Measurements from ENCODE around the gene LAMTOR2. TPM values are rescaled to one million over a fixed set of nuclear protein-coding genes. Genes with fewer than 3 reads are reported as not detected.

Gene LAMTOR2
- total RNA-seq, 1 experiment from 2014 or later: 52.0 TPM

DNA sequence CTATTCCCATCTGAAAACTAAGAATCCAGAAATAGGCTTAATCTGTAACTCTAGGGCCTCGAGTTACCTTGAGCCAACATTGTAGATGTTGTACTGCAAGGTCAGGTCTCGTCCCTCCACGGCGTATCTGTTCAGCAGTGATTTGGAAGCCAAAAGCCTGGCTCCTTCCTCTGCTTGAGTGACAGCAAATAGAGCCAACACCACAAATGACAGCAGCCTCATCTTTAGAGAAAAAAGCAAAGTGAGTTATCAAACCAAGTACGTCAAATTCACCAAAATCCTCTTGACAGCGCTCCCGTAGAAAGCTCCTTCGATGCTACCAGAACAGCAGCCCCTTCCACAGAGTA is 34.7 kb upstream of the LAMTOR2 start:
- no peaks in the 10 kb centered on the region for H3K27me3 ChIP-seq (replicated peaks; ENCODE audit: insufficient read depth, low read depth, low read length, poor library complexity)
- H3K27ac ChIP-seq (ENCODE audit: low read depth, low read length, poor library complexity, severe bottlenecking): peak overlapping the region; percentile 55
- no peak for TF ChIP-seq EZH2 (IDR thresholded peaks at IDR 0.05; ENCODE audit: borderline replicate concordance, low read depth, low read length, poor library complexity, severe bottlenecking)
- TF ChIP-seq, protein P1, sequence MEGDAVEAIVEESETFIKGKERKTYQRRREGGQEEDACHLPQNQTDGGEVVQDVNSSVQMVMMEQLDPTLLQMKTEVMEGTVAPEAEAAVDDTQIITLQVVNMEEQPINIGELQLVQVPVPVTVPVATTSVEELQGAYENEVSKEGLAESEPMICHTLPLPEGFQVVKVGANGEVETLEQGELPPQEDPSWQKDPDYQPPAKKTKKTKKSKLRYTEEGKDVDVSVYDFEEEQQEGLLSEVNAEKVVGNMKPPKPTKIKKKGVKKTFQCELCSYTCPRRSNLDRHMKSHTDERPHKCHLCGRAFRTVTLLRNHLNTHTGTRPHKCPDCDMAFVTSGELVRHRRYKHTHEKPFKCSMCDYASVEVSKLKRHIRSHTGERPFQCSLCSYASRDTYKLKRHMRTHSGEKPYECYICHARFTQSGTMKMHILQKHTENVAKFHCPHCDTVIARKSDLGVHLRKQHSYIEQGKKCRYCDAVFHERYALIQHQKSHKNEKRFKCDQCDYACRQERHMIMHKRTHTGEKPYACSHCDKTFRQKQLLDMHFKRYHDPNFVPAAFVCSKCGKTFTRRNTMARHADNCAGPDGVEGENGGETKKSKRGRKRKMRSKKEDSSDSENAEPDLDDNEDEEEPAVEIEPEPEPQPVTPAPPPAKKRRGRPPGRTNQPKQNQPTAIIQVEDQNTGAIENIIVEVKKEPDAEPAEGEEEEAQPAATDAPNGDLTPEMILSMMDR (conservative IDR thresholded peaks at IDR 0.05; ENCODE audit: low read depth, low read length): no peak
- intact Hi-C loops (cut with micrococcal nuclease; ENCODE audit: unreplicated experiment): loop anchor here (10.0 kb wide), 1 partner anchor 115 kb away; no protein-coding TSS in a partner anchor
- H3K4me3 ChIP-seq (ENCODE audit: low read depth, low read length, poor library complexity, severe bottlenecking): peak overlapping the region; percentile 62
- peaks cover 4% of the 10 kb centered on the region for H3K4me1 ChIP-seq (ENCODE audit: insufficient read depth, low read length, poor library complexity, severe bottlenecking)
- ChIA-PET POLR2A (ENCODE audit: low non-redundant PET) (no interaction called here), CTCF (interaction anchor here (0.5 kb wide), 1 partner anchor 33 kb away, joined by 4 read pairs; the partner anchor contains the start of gene UBQLN4)
- H3K36me3 ChIP-seq (ENCODE audit: insufficient read depth, low read length, poor library complexity, severe bottlenecking): peaks cover 36% of the 10 kb centered on the region
- BruUV-seq (replicated peaks): TSS peak; percentile 72
- no peak for DNase-seq (ENCODE audit: low spot score)
- H3K9me3 ChIP-seq (ENCODE audit: low read depth, low read length, poor library complexity, severe bottlenecking): no peaks in the 10 kb centered on the region

DNA sequence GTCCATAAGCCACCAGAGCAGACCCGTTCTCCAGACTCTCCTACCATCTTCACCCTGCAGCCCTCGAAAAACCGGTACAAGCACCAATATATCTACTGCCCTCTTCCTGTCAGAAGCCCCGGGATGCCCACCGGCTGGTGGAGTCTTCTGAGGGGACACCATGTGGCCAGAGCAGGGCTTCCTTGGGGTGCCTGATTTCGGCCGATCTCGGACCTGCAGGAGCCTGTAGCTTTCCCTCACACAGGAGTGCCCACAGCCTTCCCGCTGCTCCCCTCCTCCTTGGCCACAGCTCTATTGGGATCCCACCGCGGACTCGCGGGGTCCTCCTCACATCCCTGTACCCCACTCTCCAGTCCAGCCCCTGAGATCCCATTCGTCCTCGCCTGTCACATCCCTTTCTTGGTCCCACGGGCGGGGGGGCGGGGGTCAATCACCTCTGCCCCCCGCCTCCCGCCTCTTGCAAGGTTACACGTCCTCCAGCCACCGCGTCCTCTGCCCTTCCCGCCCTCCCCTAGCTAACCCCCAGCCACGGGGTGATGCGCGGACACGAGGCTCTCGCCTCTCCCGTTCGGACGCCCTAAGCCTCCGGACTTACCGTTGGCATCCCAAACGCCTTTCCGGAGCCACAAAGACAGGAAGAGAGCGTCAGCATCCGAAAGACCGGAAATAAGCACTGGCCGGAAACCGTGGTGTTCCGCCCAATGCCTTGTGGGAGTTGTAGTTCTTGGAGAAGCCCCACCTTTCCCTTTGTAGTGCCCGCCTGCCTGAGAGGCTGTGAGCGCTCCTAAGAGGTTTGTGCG is 34.1 kb upstream of the LAMTOR2 start, which contains the start of gene SSR2:
Gene SSR2 (minus strand): TSS at position 659 of the 800 bp plus-strand sequence. CDS start 784 bp downstream, outside the sequence.
- ChIA-PET POLR2A (ENCODE audit: low non-redundant PET) (no interaction called here), CTCF (interaction anchor here (0.5 kb wide), 1 partner anchor 33 kb away, joined by 4 read pairs; the partner anchor contains the start of gene UBQLN4)
- intact Hi-C loops (cut with micrococcal nuclease; ENCODE audit: unreplicated experiment): loop anchor here (10.0 kb wide), 1 partner anchor 114 kb away; no protein-coding TSS in a partner anchor
- TF ChIP-seq, protein P1 (conservative IDR thresholded peaks at IDR 0.05; ENCODE audit: low read depth, low read length): no peak
- TF ChIP-seq EZH2 (IDR thresholded peaks at IDR 0.05; ENCODE audit: borderline replicate concordance, low read depth, low read length, poor library complexity, severe bottlenecking): no peak
- Histone ChIP-seq H3K4me3 (ENCODE audit: low read depth, low read length, poor library complexity, severe bottlenecking) (peak within 1 kb of the TSS; percentile 62), H3K36me3 (ENCODE audit: insufficient read depth, low read length, poor library complexity, severe bottlenecking) (peaks cover 35% of the 10 kb centered on the region), H3K4me1 (ENCODE audit: insufficient read depth, low read length, poor library complexity, severe bottlenecking) (peaks cover 4% of the 10 kb centered on the region), H3K9me3 (ENCODE audit: low read depth, low read length, poor library complexity, severe bottlenecking) (no peaks in the 10 kb centered on the region), H3K27ac (ENCODE audit: low read depth, low read length, poor library complexity, severe bottlenecking) (peak within 1 kb of the TSS; percentile 55), H3K27me3 (replicated peaks; ENCODE audit: insufficient read depth, low read depth, low read length, poor library complexity) (no peaks in the 10 kb centered on the region)
- BruUV-seq (replicated peaks): no TSS peak
- peak; percentile 95 for DNase-seq (ENCODE audit: low spot score)

DNA sequence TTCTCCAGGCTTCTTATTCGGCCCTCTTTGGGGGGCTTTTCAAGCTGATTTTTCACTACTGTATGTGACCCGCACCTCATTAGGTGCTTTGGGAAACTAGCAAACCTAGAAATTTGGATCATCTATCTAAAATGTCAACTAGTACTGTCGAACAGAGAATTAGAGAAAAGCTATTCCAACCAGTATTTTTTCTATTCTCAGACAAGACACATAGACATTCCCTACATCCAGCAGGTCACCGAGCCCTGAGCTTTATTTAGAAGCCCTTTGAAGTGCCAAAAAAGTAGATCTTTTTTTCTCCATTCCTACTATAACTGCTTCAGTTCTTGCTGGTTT is 33.5 kb upstream of the LAMTOR2 start:
- intact Hi-C loops (cut with micrococcal nuclease; ENCODE audit: unreplicated experiment): loop anchor here (10.0 kb wide), 1 partner anchor 114 kb away; no protein-coding TSS in a partner anchor

More for the DNA sequence above, 33.5 kb upstream of the LAMTOR2 start:
- no TSS peak for BruUV-seq (replicated peaks)
- Histone ChIP-seq H3K9me3 (ENCODE audit: low read depth, low read length, poor library complexity, severe bottlenecking) (no peaks in the 10 kb centered on the region), H3K27ac (ENCODE audit: low read depth, low read length, poor library complexity, severe bottlenecking) (peak overlapping the region; percentile 55), H3K36me3 (ENCODE audit: insufficient read depth, low read length, poor library complexity, severe bottlenecking) (peaks cover 35% of the 10 kb centered on the region), H3K4me1 (ENCODE audit: insufficient read depth, low read length, poor library complexity, severe bottlenecking) (peaks cover 4% of the 10 kb centered on the region), H3K27me3 (replicated peaks; ENCODE audit: insufficient read depth, low read depth, low read length, poor library complexity) (no peaks in the 10 kb centered on the region), H3K4me3 (ENCODE audit: low read depth, low read length, poor library complexity, severe bottlenecking) (peak overlapping the region; percentile 62)
- no peak for DNase-seq (ENCODE audit: low spot score)
- ChIA-PET CTCF (no interaction called here), POLR2A (ENCODE audit: low non-redundant PET) (no interaction called here)
- TF ChIP-seq, protein P1 (conservative IDR thresholded peaks at IDR 0.05; ENCODE audit: low read depth, low read length): no peak
- TF ChIP-seq EZH2 (IDR thresholded peaks at IDR 0.05; ENCODE audit: borderline replicate concordance, low read depth, low read length, poor library complexity, severe bottlenecking): no peak

Data from A673 (cell line).